A549 (cell line): Measurements from ENCODE around the gene NEDD4L. TPM values are rescaled to one million over a fixed set of nuclear protein-coding genes. Genes with fewer than 3 reads are reported as not detected.

Experiments used
- ATAC-seq, 2 experiments: fragments of 200-7000 bp in 1 of 2; fragments of >200 bp in 1 of 2; cut with Nextera tagmentation in 1 of 2; cut with Tn5 transposase in 1 of 2; 3 replicates each; pipeline versions ENCODE4 v1.8.0 to v1.9.1; 2018 to 2020; ENCODE audit warnings: mild to moderate bottlenecking in 1 of 2, moderate library complexity in 1 of 2
- CTCF ChIA-PET: fragments of 300-600 bp; sonication (Branson Sonifier 250); formaldehyde crosslinking; extraction: SDS; loops from one replicate; lab custom pipeline; 2021; ENCODE audit warnings: antibody characterized with exemption, inconsistent platforms; lab: Yijun Ruan, JAX
- POLR2A ChIA-PET: fragments of 350-600 bp; formaldehyde crosslinking; extraction: SDS; loops from one replicate; lab custom pipeline; 2021; ENCODE audit warnings: antibody characterized with exemption, inconsistent platforms; lab: Yijun Ruan, JAX
- DNase-seq, 2 experiments: peaks; one replicate each; pipeline versions ENCODE4 v3.0.0 to v3.0.0-alpha.2; 2011 to 2016; ENCODE audit warnings: low read depth in 1 of 2, low spot score in 1 of 2
- FAIRE-seq: peaks from 2 replicates; lab custom pipeline; 2011; peaks lifted over from hg19 to GRCh38; lab: Jason Lieb, UNC
- H3K27ac ChIP-seq, 2 experiments: fragments of >200 bp; sonication (Bioruptor Twin); formaldehyde crosslinking; 3 replicates each; pipeline ENCODE4 v1.5.1; 2016 to 2017
- H3K4me1 ChIP-seq: fragments of >200 bp; sonication (Bioruptor Twin); formaldehyde crosslinking; 3 replicates; pipeline ENCODE4 v1.6.1; 2016
- H3K4me2 ChIP-seq: fragments of >200 bp; sonication (Bioruptor Twin); formaldehyde crosslinking; 3 replicates; pipeline ENCODE4 v1.6.1; 2016
- H3K4me3 ChIP-seq: fragments of >200 bp; sonication (Bioruptor Twin); formaldehyde crosslinking; 3 replicates; pipeline ENCODE4 v1.5.1; 2016
- H3K9me3 ChIP-seq: fragments of >200 bp; sonication (Bioruptor Twin); formaldehyde crosslinking; 3 replicates; pipeline ENCODE4 v1.6.1; 2016
- BHLHE40 ChIP-seq: IDR thresholded peaks from 2 replicates; pipeline ENCODE4 v1.6.1; 2012; ENCODE audit warnings: low read depth, low read length, inconsistent platforms
- CBX2 ChIP-seq: fragments of 200-600 bp; sonication (generic); IDR thresholded peaks from 2 replicates; pipeline ENCODE4 v1.6.1; 2016; ENCODE audit warnings: low read depth, mild to moderate bottlenecking, borderline replicate concordance
- EHF ChIP-seq: fragments of 250-450 bp; sonication (Bioruptor Pico); IDR thresholded peaks from 2 replicates; pipeline ENCODE4 v1.5.0; 2020; ENCODE audit warnings: mild to moderate bottlenecking
- EHMT2 ChIP-seq: fragments of 200-600 bp; sonication (generic); IDR thresholded peaks from 2 replicates; pipeline ENCODE4 v1.6.1; 2016; ENCODE audit warnings: antibody characterized with exemption, low read depth, mild to moderate bottlenecking, moderate library complexity
- FOSB ChIP-seq: fragments of 250-450 bp; sonication (Bioruptor Pico); IDR thresholded peaks from 2 replicates; pipeline ENCODE4 v1.5.0; 2020; ENCODE audit warnings: mild to moderate bottlenecking, moderate library complexity
- FOSL2 ChIP-seq, 2 experiments: fragments of 450-650 bp in 1 of 2; fragments of >200 bp in 1 of 2; sonication (Bioruptor Twin) in 1 of 2; formaldehyde crosslinking; IDR thresholded peaks; 2 replicates each; pipeline versions ENCODE4 v1.5.0 to v1.6.1; 2016 to 2020; ENCODE audit warnings: mild to moderate bottlenecking in 1 of 2, moderate library complexity in 1 of 2
- HEYL ChIP-seq: fragments of 250-450 bp; sonication (Bioruptor Pico); IDR thresholded peaks from 2 replicates; pipeline ENCODE4 v1.8.0; 2021; ENCODE audit warnings: mild to moderate bottlenecking, moderate library complexity
- HOXB13 ChIP-seq: fragments of 250-450 bp; sonication (Bioruptor Pico); IDR thresholded peaks from 2 replicates; pipeline ENCODE4 v1.5.0; 2020; ENCODE audit warnings: low read depth, mild to moderate bottlenecking, moderate library complexity
- HOXB5 ChIP-seq: fragments of 250-450 bp; sonication (Bioruptor Pico); IDR thresholded peaks from 2 replicates; pipeline ENCODE4 v1.5.0; 2020; ENCODE audit warnings: mild to moderate bottlenecking, moderate library complexity
- JUNB ChIP-seq: fragments of >200 bp; sonication (Bioruptor Twin); formaldehyde crosslinking; IDR thresholded peaks from 2 replicates; pipeline ENCODE4 v1.6.1; 2016
- MAFK ChIP-seq: fragments of 450-650 bp; IDR thresholded peaks from 2 replicates; pipeline ENCODE4 v1.6.1; 2014; ENCODE audit not compliant: partially characterized antibody
- NPAS2 ChIP-seq: fragments of 250-450 bp; sonication (Bioruptor Pico); IDR thresholded peaks from 2 replicates; pipeline ENCODE4 v1.8.0; 2022; ENCODE audit warnings: mild to moderate bottlenecking, moderate library complexity, borderline replicate concordance
- NR3C1 ChIP-seq: fragments of >200 bp; sonication (Bioruptor Twin); formaldehyde crosslinking; IDR thresholded peaks from 3 replicates; pipeline ENCODE4 v1.6.1; 2017
- POLR2AphosphoS2 ChIP-seq: conservative IDR thresholded peaks from 2 replicates; pipeline ENCODE4 v1.6.1; 2012; ENCODE audit warnings: low read length, improper control_type of control experiment, inconsistent platforms
- RAD21 ChIP-seq, 2 experiments: fragments of >200 bp in 1 of 2; sonication (Bioruptor Twin) in 1 of 2; formaldehyde crosslinking in 1 of 2; IDR thresholded peaks in 1 of 2; conservative IDR thresholded peaks in 1 of 2; 2 replicates in 1 of 2; 3 replicates in 1 of 2; pipeline ENCODE4 v1.6.1; 2012 to 2018; ENCODE audit warnings: inconsistent platforms in 1 of 2
- RARB ChIP-seq: fragments of 250-450 bp; sonication (Bioruptor Pico); IDR thresholded peaks from 2 replicates; pipeline ENCODE4 v1.8.0; 2021; ENCODE audit warnings: mild to moderate bottlenecking, moderate library complexity
- RCOR1 ChIP-seq: fragments of 150-350 bp; IDR thresholded peaks from 2 replicates; pipeline ENCODE4 v1.6.1; 2014; ENCODE audit warnings: antibody characterized with exemption, low read length, low read depth
- RNF2 ChIP-seq: fragments of 200-600 bp; sonication (generic); IDR thresholded peaks from 2 replicates; pipeline ENCODE4 v1.6.1; 2016; ENCODE audit warnings: low read depth, mild to moderate bottlenecking, antibody characterized with exemption, moderate library complexity, borderline replicate concordance
- TFCP2L1 ChIP-seq: fragments of 250-450 bp; sonication (Bioruptor Pico); IDR thresholded peaks from 2 replicates; pipeline ENCODE4 v1.5.0; 2021; ENCODE audit warnings: mild to moderate bottlenecking
- ZC3H11A ChIP-seq: fragments of 450-650 bp; IDR thresholded peaks from 2 replicates; pipeline ENCODE4 v1.6.1; 2014; ENCODE audit warnings: antibody characterized with exemption, mild to moderate bottlenecking
- ZFP36 ChIP-seq: fragments of 450-650 bp; IDR thresholded peaks from 2 replicates; pipeline ENCODE4 v1.6.1; 2014; ENCODE audit warnings: borderline replicate concordance; ENCODE audit not compliant: partially characterized antibody
- ZNF302 ChIP-seq: fragments of 250-450 bp; sonication (Bioruptor Pico); IDR thresholded peaks from 2 replicates; pipeline ENCODE4 v1.9.0; 2021; ENCODE audit warnings: inconsistent platforms, mild to moderate bottlenecking, moderate library complexity
- WGBS: methylation state at CpG from one replicate; pipeline ENCODE4 v1.1.6; 2017; ENCODE audit errors: missing lambda C conversion rate; 5-methylcytosine and 5-hydroxymethylcytosine counted together
- polyA plus RNA-seq, 4 experiments: library from polyadenylated mRNA; depleted of rRNA in 3 of 4; stranded (reverse); fragments of >200 nt; fragmentation: RNase III in 1 of 4; extraction: RNeasy Plus Mini Kit Qiagen cat#74134 plus additional on column Dnase treatment in 1 of 4; gene quantifications; 2 replicates in 3 of 4; 3 replicates in 1 of 4; pipeline ENCODE4 v1.2.3, GENCODE V29; 2011 to 2017
- TF ChIP-seq, protein P1 (sequence below): fragments of 250-450 bp; sonication (Bioruptor Pico); IDR thresholded peaks from 2 replicates; pipeline ENCODE4 v1.5.0; 2021; ENCODE audit warnings: mild to moderate bottlenecking, moderate library complexity, borderline replicate concordance
- TF ChIP-seq, protein P2 (sequence below): IDR thresholded peaks from 2 replicates; pipeline ENCODE4 v1.6.1; 2012
- TF ChIP-seq, protein P3 (sequence below): fragments of 250-450 bp; sonication (Bioruptor Pico); IDR thresholded peaks from 2 replicates; pipeline ENCODE4 v1.5.0; 2020; ENCODE audit warnings: low read depth, mild to moderate bottlenecking, moderate library complexity
- TF ChIP-seq, protein P4 (sequence below): fragments of >200 bp; sonication (Bioruptor Twin); formaldehyde crosslinking; IDR thresholded peaks from 2 replicates; pipeline ENCODE4 v1.6.1; 2016
- TF ChIP-seq, protein P5 (sequence below): fragments of 450-650 bp; IDR thresholded peaks from 2 replicates; pipeline ENCODE4 v1.6.1; 2014; ENCODE audit warnings: antibody characterized with exemption

Gene NEDD4L
- polyA plus RNA-seq, 2 of the 4 experiments (the other 2 are of a cell fraction) = 18.0 to 36.5 TPM

DNA sequence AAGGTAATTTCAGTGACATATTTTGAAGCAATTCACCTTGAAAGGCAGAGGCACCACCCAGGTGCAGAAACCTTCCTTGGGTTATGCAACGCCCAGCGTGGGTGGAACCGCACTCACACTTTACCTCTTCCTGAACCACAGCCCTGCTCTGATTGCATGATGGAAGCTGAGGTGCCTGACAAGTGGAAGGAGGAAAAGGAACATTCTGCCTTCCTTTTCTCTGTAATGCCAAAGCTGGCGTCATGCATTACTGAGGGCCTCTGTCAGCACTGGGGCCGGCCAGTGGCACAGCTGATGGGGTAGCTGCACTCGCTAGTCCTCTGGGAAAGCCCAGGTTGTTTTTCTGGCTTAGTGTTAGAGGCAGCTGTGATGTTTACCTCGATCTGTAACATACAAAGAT, 266.5 kb downstream of the NEDD4L start:
- WGBS = 72% methylated on average over 7 of the region's 7 CpGs
- ChIA-PET CTCF (no interaction called here), POLR2A (no interaction called here)
- Histone ChIP-seq H3K4me1 (peaks cover 19% of the 10 kb centered on the region), H3K4me2 (no peak overlapping the region), H3K9me3 (peaks cover 7% of the 10 kb centered on the region), H3K27ac (no peak overlapping the region), H3K4me3 (no peak overlapping the region)
- FAIRE-seq (no peak), ATAC-seq (peak; percentile 19 to 29; a peak in 1 of 6 replicates), DNase-seq (no peak)
- no peak for TF ChIP-seq ZC3H11A
- TF ChIP-seq FOSB = no peak
- TF ChIP-seq HEYL = no peak

DNA sequence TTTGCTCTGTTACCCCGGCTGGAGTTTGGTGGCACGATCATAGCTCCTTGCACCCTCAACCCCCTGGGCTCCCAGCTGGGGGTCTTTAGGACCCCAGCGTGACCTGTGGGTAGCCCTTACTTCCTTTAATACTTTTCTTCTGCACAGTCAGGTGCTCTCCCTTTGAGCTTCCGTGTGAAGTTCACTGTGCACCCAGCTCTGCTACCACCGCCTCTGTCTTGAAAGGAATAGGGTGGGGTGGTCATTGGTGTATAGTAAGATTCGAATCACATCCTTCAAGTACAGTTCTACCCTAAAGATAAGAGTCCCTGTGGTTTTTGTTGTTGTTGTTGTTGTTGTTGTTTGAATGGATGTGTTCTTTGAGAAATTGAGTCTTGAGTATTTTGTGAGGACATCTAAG, 267.4 kb downstream of the NEDD4L start:
- Histone ChIP-seq H3K4me3 (no peak overlapping the region), H3K9me3 (no peaks in the 10 kb centered on the region), H3K4me2 (no peak overlapping the region), H3K27ac (no peak overlapping the region), H3K4me1 (peaks cover 19% of the 10 kb centered on the region)
- ChIA-PET POLR2A (no interaction called here), CTCF (interaction anchor here (0.6 kb wide), 1 partner anchor 10 kb away, joined by 3 read pairs; no protein-coding TSS in a partner anchor)
- no peak for ATAC-seq
- WGBS = 75% methylated on average over 6 of the region's 6 CpGs
- no peak for DNase-seq
- no peak for FAIRE-seq
- TF ChIP-seq EHMT2 = no peak
- TF ChIP-seq RNF2 = no peak
- no peak for TF ChIP-seq BHLHE40
- no peak for TF ChIP-seq RARB
- TF ChIP-seq RCOR1 = no peak
- TF ChIP-seq JUNB = no peak
- TF ChIP-seq, protein P1, sequence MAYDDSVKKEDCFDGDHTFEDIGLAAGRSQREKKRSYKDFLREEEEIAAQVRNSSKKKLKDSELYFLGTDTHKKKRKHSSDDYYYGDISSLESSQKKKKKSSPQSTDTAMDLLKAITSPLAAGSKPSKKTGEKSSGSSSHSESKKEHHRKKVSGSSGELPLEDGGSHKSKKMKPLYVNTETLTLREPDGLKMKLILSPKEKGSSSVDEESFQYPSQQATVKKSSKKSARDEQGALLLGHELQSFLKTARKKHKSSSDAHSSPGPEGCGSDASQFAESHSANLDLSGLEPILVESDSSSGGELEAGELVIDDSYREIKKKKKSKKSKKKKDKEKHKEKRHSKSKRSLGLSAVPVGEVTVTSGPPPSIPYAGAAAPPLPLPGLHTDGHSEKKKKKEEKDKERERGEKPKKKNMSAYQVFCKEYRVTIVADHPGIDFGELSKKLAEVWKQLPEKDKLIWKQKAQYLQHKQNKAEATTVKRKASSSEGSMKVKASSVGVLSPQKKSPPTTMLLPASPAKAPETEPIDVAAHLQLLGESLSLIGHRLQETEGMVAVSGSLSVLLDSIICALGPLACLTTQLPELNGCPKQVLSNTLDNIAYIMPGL (CRISPR knock-in tag) = no peak
- TF ChIP-seq POLR2AphosphoS2 = no peak
- TF ChIP-seq HOXB13 = no peak
- TF ChIP-seq NR3C1 = no peak
- TF ChIP-seq, protein P2, sequence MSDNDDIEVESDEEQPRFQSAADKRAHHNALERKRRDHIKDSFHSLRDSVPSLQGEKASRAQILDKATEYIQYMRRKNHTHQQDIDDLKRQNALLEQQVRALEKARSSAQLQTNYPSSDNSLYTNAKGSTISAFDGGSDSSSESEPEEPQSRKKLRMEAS = no peak
- no peak for TF ChIP-seq EHF (CRISPR knock-in tag)
- no peak for TF ChIP-seq ZFP36
- TF ChIP-seq, protein P3, sequence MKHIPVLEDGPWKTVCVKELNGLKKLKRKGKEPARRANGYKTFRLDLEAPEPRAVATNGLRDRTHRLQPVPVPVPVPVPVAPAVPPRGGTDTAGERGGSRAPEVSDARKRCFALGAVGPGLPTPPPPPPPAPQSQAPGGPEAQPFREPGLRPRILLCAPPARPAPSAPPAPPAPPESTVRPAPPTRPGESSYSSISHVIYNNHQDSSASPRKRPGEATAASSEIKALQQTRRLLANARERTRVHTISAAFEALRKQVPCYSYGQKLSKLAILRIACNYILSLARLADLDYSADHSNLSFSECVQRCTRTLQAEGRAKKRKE (CRISPR knock-in tag) = no peak
- TF ChIP-seq ZNF302 = no peak
- no peak for TF ChIP-seq FOSB

DNA sequence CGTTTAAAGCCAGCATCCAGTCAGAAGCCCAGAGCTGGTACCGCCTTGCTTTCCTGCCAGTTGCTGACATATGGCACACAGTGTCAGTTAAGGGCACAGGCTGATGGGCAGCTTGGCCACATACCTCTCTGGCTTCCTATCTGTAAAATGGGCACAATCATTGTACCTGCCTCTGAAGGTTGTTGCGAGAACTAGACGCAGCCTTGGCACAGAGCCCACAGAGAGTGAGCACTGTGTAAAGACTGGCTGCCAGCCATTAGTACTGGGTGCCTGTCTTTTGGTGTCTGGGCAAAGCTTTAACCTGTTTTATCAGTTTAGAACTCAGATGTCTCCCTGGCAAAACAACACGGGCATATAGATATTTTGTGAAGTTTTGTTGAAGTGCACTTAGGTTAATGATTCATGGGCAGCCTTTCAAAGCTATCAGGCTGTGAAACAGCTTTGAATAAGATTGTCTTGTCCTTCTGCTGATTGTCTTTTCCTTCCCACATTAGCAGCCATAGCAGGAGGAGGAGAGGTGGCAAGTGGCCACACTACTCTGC, 269.5 kb downstream of the NEDD4L start:
- DNase-seq (no peak), FAIRE-seq (no peak), ATAC-seq (no peak)
- ChIA-PET POLR2A (interaction anchor here (0.7 kb wide), 1 partner anchor 314 kb away, joined by 3 read pairs; no protein-coding TSS in a partner anchor), CTCF (interaction anchor here (0.9 to 2.0 kb wide), 3 partner anchors 8 to 132 kb away, joined by 4 to 6 read pairs (median 4); no protein-coding TSS in a partner anchor)
- H3K9me3 ChIP-seq = no peaks in the 10 kb centered on the region
- no peak overlapping the region for H3K4me3 ChIP-seq
- TF ChIP-seq NPAS2 (CRISPR knock-in tag) (no peak), RAD21 (conservative IDR thresholded peaks at IDR 0.05 in 1 of 2, IDR thresholded peaks at IDR 0.05 in 1 of 2) (no peak), CBX2 (no peak), RNF2 (no peak), MAFK (no peak), HOXB5 (no peak), RARB (no peak), FOSL2 (IDR thresholded peaks at IDR 0.05) (no peak), FOSL2 (CRISPR knock-in tag; IDR thresholded peaks at IDR 0.05) (no peak), TFCP2L1 (CRISPR knock-in tag) (no peak)
- TF ChIP-seq, protein P4, sequence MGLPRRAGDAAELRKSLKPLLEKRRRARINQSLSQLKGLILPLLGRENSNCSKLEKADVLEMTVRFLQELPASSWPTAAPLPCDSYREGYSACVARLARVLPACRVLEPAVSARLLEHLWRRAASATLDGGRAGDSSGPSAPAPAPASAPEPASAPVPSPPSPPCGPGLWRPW = no peak
- TF ChIP-seq, protein P5, sequence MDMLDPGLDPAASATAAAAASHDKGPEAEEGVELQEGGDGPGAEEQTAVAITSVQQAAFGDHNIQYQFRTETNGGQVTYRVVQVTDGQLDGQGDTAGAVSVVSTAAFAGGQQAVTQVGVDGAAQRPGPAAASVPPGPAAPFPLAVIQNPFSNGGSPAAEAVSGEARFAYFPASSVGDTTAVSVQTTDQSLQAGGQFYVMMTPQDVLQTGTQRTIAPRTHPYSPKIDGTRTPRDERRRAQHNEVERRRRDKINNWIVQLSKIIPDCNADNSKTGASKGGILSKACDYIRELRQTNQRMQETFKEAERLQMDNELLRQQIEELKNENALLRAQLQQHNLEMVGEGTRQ = no peak
- peak overlapping the region; percentile 38; a peak in 2 of 6 replicates for H3K27ac ChIP-seq
- WGBS = 67% methylated on average over 3 of the region's 5 CpGs
- peak overlapping the region; percentile 58 for H3K4me2 ChIP-seq
- peaks cover 19% of the 10 kb centered on the region for H3K4me1 ChIP-seq
